Ishikawa (cell line): ENCODE data around the gene SDK2.

Experiments
- EGR1 ChIP-seq: IDR thresholded peaks from 2 replicates; pipeline ENCODE4 v1.6.1; 2012
- EP300 ChIP-seq: IDR thresholded peaks from 2 replicates; pipeline ENCODE4 v1.6.1; 2012; ENCODE audit warnings: borderline replicate concordance
- NFIC ChIP-seq: IDR thresholded peaks from 2 replicates; pipeline ENCODE4 v1.6.1; 2012
- TCF12 ChIP-seq: IDR thresholded peaks from 2 replicates; pipeline ENCODE4 v1.6.1; 2012; ENCODE audit warnings: low read depth
- ZBTB7A ChIP-seq: IDR thresholded peaks from 2 replicates; pipeline ENCODE4 v1.6.1; 2012; ENCODE audit warnings: low read depth

DNA sequence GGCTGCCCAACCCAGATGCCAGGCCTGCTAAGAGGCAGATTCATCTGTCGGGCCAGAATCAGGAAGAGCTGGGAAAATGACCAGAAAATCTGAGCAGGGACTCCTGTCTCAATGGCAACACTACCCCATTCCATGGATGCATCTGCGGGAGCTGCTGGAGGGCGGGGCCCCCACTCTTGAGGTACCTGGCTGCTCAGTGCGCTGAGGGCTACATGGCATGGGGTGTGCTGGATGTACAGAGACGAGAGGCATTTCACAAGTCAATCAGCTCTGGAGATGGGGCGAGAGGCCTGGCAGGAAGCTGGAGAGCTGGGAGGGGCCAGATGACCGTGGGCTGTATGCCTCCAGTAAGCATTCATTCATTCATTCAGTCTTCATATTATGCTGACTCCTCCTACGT is 6.4 kb downstream of the SDK2 start:
- TF ChIP-seq NFIC (no peak), EP300 (no peak), TCF12 (no peak), EGR1 (no peak), ZBTB7A (no peak)
